PC-9 (cell line): ENCODE measurements around the gene FGF14. TPM values are rescaled to one million over a fixed set of nuclear protein-coding genes. Genes with fewer than 3 reads are reported as not detected.

Experiments used
- BruUV-seq: library from RNA; stranded (reverse); fragments of 400-500 nt; replicated peaks from 2 replicates; lab custom pipeline; 2021; lab: Mats Ljungman, UMichigan
- CTCF ChIA-PET: fragments of 300-600 bp; sonication (Branson Sonifier 250); formaldehyde crosslinking; loops from one replicate; lab custom pipeline; 2022; ENCODE audit warnings: antibody characterized with exemption; lab: Charles Lee
- POLR2A ChIA-PET: fragments of 300-600 bp; sonication (Branson Sonifier 250); formaldehyde crosslinking; loops from one replicate; lab custom pipeline; 2022; ENCODE audit warnings: antibody characterized with exemption; ENCODE audit not compliant: unreplicated experiment; lab: Charles Lee
- DNase-seq, 2 experiments: peaks; one replicate each; pipeline versions ENCODE4 v3.0.0 to v3.0.0-alpha.2; 2015 to 2022; ENCODE audit warnings: mixed read lengths in 1 of 2
- H2AFZ ChIP-seq: fragments of 200-600 bp; sonication (generic); 2 replicates; pipeline ENCODE4 v1.8.1; 2017; ENCODE audit warnings: antibody characterized with exemption
- H3F3A ChIP-seq: fragments of 200-600 bp; sonication (generic); 2 replicates; pipeline ENCODE4 v1.8.1; 2017; ENCODE audit warnings: antibody characterized with exemption, mild to moderate bottlenecking, low read depth; ENCODE audit not compliant: insufficient read depth
- H3K27ac ChIP-seq: fragments of 200-600 bp; sonication (generic); 2 replicates; pipeline ENCODE4 v1.6.1; 2016; ENCODE audit warnings: mixed run types
- H3K27me3 ChIP-seq: fragments of 200-600 bp; sonication (generic); 2 replicates; pipeline ENCODE4 v1.6.1; 2016; ENCODE audit warnings: low read depth, mixed run types; ENCODE audit not compliant: insufficient read depth
- H3K36me3 ChIP-seq: fragments of 200-600 bp; sonication (generic); 2 replicates; pipeline ENCODE4 v1.6.1; 2016; ENCODE audit warnings: low read depth, mixed run types
- H3K4me1 ChIP-seq: fragments of 200-600 bp; sonication (generic); replicated peaks from 2 replicates; pipeline ENCODE4 v1.6.1; 2016; ENCODE audit warnings: mixed run types; ENCODE audit not compliant: insufficient read depth
- H3K4me2 ChIP-seq: fragments of 200-600 bp; sonication (generic); 2 replicates; pipeline ENCODE4 v1.6.1; 2017; ENCODE audit warnings: mixed run types
- H3K4me3 ChIP-seq: fragments of 200-600 bp; sonication (generic); 2 replicates; pipeline ENCODE4 v1.6.1; 2016; ENCODE audit warnings: mixed run types
- H3K79me2 ChIP-seq: fragments of 200-600 bp; sonication (generic); 2 replicates; pipeline ENCODE4 v1.6.1; 2017; ENCODE audit warnings: low read depth, mixed run types
- H3K9me2 ChIP-seq: fragments of 200-600 bp; sonication (generic); 2 replicates; pipeline ENCODE4 v1.8.1; 2017; ENCODE audit warnings: mild to moderate bottlenecking; ENCODE audit not compliant: insufficient read depth
- H3K9me3 ChIP-seq: fragments of 200-600 bp; sonication (generic); 2 replicates; pipeline ENCODE4 v1.8.1; 2016; ENCODE audit warnings: low read depth; ENCODE audit not compliant: insufficient read depth
- H4K20me1 ChIP-seq: fragments of 200-600 bp; sonication (generic); 2 replicates; pipeline ENCODE4 v1.8.1; 2017; ENCODE audit not compliant: insufficient read depth
- CTCF ChIP-seq: fragments of 200-600 bp; sonication (generic); conservative IDR thresholded peaks from 2 replicates; pipeline ENCODE4 v1.6.1; 2017; ENCODE audit warnings: mixed run types, antibody characterized with exemption, mild to moderate bottlenecking, moderate library complexity
- EZH2 ChIP-seq: fragments of 200-600 bp; sonication (generic); IDR thresholded peaks from 2 replicates; pipeline ENCODE4 v1.8.0; 2017; ENCODE audit warnings: antibody characterized with exemption, low read depth
- intact Hi-C: fragments of 100-400 bp; cut with micrococcal nuclease; formaldehyde crosslinking; loops from one replicate; pipeline ENCODE4 v1.10.0; 2022; ENCODE audit not compliant: unreplicated experiment
- total RNA-seq: library from RNA; stranded (reverse); gene quantifications from 2 replicates; pipeline ENCODE4 v1.2.3, GENCODE V29; 2021

FGF14 gene
- total RNA-seq, 1 experiment from 2014 or later, result not detected

DNA sequence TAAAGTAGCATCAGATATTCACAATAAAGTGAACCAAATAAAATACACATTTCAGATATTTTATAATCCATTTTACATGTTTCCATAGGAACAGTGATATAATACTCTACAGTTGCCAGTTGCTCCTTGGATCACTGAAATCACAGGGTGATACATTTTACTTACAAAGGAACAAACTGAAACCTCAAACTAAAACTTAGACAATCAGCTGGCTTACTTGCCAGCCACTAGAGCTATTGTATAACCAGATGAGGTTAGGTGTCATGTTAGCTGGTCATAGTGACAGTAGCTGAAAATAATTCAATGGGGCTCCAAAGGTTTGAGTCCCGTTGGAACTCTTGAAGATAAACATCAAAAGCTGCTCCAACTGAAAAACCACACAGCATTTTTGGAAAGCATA, 674.7 kb downstream of the FGF14 start:
- no TSS peak for BruUV-seq
- no peak overlapping the region for H2AFZ ChIP-seq

DNA sequence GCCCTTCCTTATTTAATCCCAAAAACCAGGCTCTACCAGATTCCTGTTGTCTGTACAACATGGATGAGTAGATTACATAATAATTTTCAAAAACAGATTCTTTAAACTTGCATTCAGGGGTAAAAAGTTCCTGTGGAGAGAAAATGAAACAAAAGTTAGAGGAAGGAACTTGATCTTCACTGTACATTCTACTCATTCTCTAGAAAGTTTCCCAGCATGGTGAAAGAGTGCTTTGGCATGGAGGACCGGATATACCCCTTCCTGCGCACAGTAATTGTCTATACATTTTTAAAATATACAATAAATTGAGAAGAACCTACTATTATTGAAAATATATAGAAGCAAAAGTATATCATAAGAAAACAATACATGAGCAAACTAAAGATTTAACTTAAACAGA, 675.2 kb downstream of the FGF14 start:
- no TSS peak for BruUV-seq
- H4K20me1 ChIP-seq, result no peaks in the 10 kb centered on the region
- no peak overlapping the region for H3K27ac ChIP-seq
- H3K9me3 ChIP-seq, result no peaks in the 10 kb centered on the region
- no peak overlapping the region for H3K4me3 ChIP-seq
- POLR2A ChIA-PET, result no interaction called here
- TF ChIP-seq EZH2 (no peak), CTCF (no peak)
- H2AFZ ChIP-seq, result no peak overlapping the region
- no peaks in the 10 kb centered on the region for H3K9me2 ChIP-seq
- no peaks in the 10 kb centered on the region for H3K27me3 ChIP-seq
- CTCF ChIA-PET, result no interaction called here
- no peaks in the 10 kb centered on the region for H3K36me3 ChIP-seq
- no peaks in the 10 kb centered on the region for H3F3A ChIP-seq
- no peaks in the 10 kb centered on the region for H3K79me2 ChIP-seq
- DNase-seq, result no peak
- intact Hi-C loops, result no loop called here
- no peaks in the 10 kb centered on the region for H3K4me1 ChIP-seq
- H3K4me2 ChIP-seq, result no peak overlapping the region

More for the DNA sequence above, 674.7 kb downstream of the FGF14 start:
- Histone ChIP-seq H3K79me2 (no peaks in the 10 kb centered on the region), H3K36me3 (no peaks in the 10 kb centered on the region), H3K4me3 (no peak overlapping the region), H3F3A (0 out of 2 replicates have a peak, but pooled peaks cover 2% of the 10 kb centered on the region), H3K4me1 (no peaks in the 10 kb centered on the region), H3K9me2 (no peaks in the 10 kb centered on the region), H4K20me1 (no peaks in the 10 kb centered on the region), H3K27me3 (no peaks in the 10 kb centered on the region), H3K4me2 (no peak overlapping the region), H3K9me3 (no peaks in the 10 kb centered on the region), H3K27ac (no peak overlapping the region)
- CTCF ChIA-PET, result no interaction called here
- TF ChIP-seq CTCF, result no peak
- no peak for TF ChIP-seq EZH2
- POLR2A ChIA-PET, result no interaction called here
- DNase-seq, result no peak
- intact Hi-C loops, result no loop called here

DNA sequence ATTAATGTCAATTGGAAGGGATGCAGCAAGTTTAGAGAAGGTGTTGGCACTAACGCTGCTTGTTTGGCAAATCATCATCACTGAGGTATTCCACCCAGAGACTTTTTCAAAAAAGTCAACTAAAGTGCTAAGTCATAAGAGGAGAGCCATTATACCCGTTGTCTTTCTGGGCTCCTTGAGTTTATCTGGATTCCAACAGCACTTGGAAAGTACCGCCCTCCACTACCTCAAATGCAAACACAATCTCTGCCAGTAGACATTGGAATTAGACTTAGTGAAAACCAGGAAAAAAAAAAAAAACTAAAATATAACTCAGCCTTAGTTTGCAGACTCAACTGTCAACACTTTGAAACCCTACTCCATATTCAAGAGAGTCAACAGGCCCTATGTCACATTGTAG, 683.4 kb downstream of the FGF14 start:
- no peak for DNase-seq
- no peaks in the 10 kb centered on the region for H3K4me1 ChIP-seq
- no peak overlapping the region for H3K4me3 ChIP-seq
- intact Hi-C loops, result no loop called here
- H3K9me2 ChIP-seq, result no peaks in the 10 kb centered on the region
- H3K79me2 ChIP-seq, result no peaks in the 10 kb centered on the region
- H3K27ac ChIP-seq, result no peak overlapping the region
- H4K20me1 ChIP-seq, result no peaks in the 10 kb centered on the region
- H3K9me3 ChIP-seq, result no peaks in the 10 kb centered on the region
- no peak overlapping the region for H3K4me2 ChIP-seq
- H3K27me3 ChIP-seq, result no peaks in the 10 kb centered on the region
- H2AFZ ChIP-seq, result no peak overlapping the region
- ChIA-PET POLR2A (no interaction called here), CTCF (no interaction called here)
- no TSS peak for BruUV-seq
- H3K36me3 ChIP-seq, result peaks cover 9% of the 10 kb centered on the region; the same call in 1 of the 2 replicates
- TF ChIP-seq EZH2, result no peak
- TF ChIP-seq CTCF, result no peak
- H3F3A ChIP-seq, result no peaks in the 10 kb centered on the region
